HG03571 (cell line): Measurements from ENCODE around the gene C11orf58.
A peak's percentile ranks its signal among the peaks of the same experiment; 100 is the strongest.

Experiments
- ATAC-seq: cut with Tn5 transposase; IDR thresholded peaks from one replicate; pipeline ENCODE4 v1.9.1; 2021; ENCODE audit not compliant: unreplicated experiment

Gene C11orf58

GRCh38 chr11:16784666-16785065 lies 46.2 kb downstream of the C11orf58 start:
- ATAC-seq, result no peak

GRCh38 chr11:16785520-16786128 lies 47.2 kb downstream of the C11orf58 start:
- peak; percentile 70 for ATAC-seq

- no peak for ATAC-seq
Observed at GRCh38 chr11:16786131-16786530, 47.7 kb downstream of the C11orf58 start.

- ATAC-seq, result no peak
Observed at GRCh38 chr11:16787035-16787742, 48.7 kb downstream of the C11orf58 start.

- ATAC-seq, result peak; percentile 71
Observed at GRCh38 chr11:16788141-16789062, 50.0 kb downstream of the C11orf58 start.

- no peak for ATAC-seq
Observed at GRCh38 chr11:16789063-16789420, 50.6 kb downstream of the C11orf58 start.

- ATAC-seq, result no peak
Observed at GRCh38 chr11:16789560-16790485, 51.4 kb downstream of the C11orf58 start.

- no peak for ATAC-seq
Observed at GRCh38 chr11:16790486-16791190, 52.2 kb downstream of the C11orf58 start.

GRCh38 chr11:16791191-16791961 lies 52.9 kb downstream of the C11orf58 start:
- no peak for ATAC-seq

GRCh38 chr11:16792426-16792825 lies 54.0 kb downstream of the C11orf58 start:
- ATAC-seq, result no peak

- no peak for ATAC-seq
Observed at GRCh38 chr11:16793009-16793408, 54.6 kb downstream of the C11orf58 start.

GRCh38 chr11:16793511-16793910 lies 55.1 kb downstream of the C11orf58 start:
- ATAC-seq, result no peak

- ATAC-seq, result no peak
Observed at GRCh38 chr11:16794047-16794818, 55.8 kb downstream of the C11orf58 start.

- ATAC-seq, result no peak
Observed at GRCh38 chr11:16795146-16795545, 56.7 kb downstream of the C11orf58 start.

- no peak for ATAC-seq
Observed at GRCh38 chr11:16796311-16796710, 57.9 kb downstream of the C11orf58 start.

GRCh38 chr11:16797776-16798175 lies 59.3 kb downstream of the C11orf58 start:
- no peak for ATAC-seq

- no peak for ATAC-seq
Observed at GRCh38 chr11:16799221-16799620, 60.8 kb downstream of the C11orf58 start.

- ATAC-seq, result no peak
Observed at GRCh38 chr11:16799890-16800289, 61.4 kb downstream of the C11orf58 start.

GRCh38 chr11:16800382-16800781 lies 61.9 kb downstream of the C11orf58 start:
- ATAC-seq, result no peak
